ENCODE results near the gene MAPKBP1. TPM values are rescaled to one million over a fixed set of nuclear protein-coding genes. Genes with fewer than 3 reads are reported as not detected.
A peak's percentile ranks its signal among the peaks of the same experiment; 100 is the strongest.

MAPKBP1 gene
- total and polyA plus RNA-seq, 2 of the 13 experiments (the other 11 are each of a cell fraction or from before 2014, with no cell fraction given): 3.0 to 7.3 TPM

DNA sequence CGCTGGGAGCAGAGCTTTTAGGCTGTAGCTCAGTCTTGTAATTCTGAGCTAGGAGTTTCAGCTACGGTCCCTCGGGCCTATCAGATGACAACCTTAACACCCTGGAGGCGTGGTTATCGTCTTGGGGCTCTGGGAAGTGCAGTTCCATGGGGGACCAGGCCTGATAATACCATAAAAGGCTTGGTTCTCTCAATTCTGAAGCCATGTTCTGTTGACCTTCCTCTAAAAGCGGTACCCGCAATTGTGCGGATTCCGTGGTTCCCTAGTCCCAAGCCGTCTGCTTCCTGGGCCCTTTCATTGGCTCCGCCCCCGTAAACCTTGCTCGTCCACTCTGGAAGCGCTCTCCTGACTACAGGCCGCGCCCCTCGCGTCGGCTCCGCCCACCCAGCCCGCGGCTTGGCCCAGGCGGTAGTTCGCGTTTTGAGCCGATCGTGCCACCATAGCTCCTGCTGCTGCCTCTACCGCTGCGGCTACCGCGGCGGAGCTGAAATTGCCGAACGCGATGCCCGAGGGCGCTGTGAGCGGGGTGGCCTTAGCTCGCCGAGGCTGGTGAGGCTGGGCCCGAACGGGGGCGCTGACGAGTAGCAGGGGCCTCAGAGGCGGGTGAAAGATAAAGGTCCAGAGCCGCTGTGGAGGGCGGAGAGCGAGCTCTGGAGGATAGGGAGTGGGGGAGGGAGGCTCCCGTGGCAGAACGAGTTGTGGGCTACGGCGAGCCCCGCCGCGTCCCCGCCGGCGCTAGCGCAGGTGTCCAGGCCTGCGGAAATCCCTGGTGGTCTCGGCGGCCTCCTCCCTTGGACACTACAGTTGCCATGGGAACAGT is at the start of gene MAPKBP1 (continued):
- TF ChIP-seq, protein P1, sequence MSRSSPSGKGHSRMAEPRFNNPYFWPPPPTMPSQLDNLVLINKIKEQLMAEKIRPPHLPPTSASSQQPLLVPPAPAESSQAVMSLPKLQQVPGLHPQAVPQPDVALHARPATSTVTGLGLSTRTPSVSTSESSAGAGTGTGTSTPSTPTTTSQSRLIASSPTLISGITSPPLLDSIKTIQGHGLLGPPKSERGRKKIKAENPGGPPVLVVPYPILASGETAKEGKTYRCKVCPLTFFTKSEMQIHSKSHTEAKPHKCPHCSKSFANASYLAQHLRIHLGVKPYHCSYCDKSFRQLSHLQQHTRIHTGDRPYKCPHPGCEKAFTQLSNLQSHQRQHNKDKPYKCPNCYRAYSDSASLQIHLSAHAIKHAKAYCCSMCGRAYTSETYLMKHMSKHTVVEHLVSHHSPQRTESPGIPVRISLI (CRISPR knock-in tag; IDR thresholded peaks at IDR 0.05; ENCODE audit: borderline replicate concordance): peak; percentile 61; the same call in 1 of the 2 replicates
- TF ChIP-seq, protein P2, sequence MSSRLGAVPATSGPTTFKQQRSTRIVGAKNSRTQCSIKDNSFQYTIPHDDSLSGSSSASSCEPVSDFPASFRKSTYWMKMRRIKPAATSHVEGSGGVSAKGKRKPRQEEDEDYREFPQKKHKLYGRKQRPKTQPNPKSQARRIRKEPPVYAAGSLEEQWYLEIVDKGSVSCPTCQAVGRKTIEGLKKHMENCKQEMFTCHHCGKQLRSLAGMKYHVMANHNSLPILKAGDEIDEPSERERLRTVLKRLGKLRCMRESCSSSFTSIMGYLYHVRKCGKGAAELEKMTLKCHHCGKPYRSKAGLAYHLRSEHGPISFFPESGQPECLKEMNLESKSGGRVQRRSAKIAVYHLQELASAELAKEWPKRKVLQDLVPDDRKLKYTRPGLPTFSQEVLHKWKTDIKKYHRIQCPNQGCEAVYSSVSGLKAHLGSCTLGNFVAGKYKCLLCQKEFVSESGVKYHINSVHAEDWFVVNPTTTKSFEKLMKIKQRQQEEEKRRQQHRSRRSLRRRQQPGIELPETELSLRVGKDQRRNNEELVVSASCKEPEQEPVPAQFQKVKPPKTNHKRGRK (CRISPR knock-in tag; IDR thresholded peaks at IDR 0.05): no peak
- TF ChIP-seq ZFP82 (CRISPR knock-in tag; IDR thresholded peaks at IDR 0.05; ENCODE audit: borderline replicate concordance) (peak; percentile 92), ZNF253 (CRISPR knock-in tag; IDR thresholded peaks at IDR 0.05; ENCODE audit: borderline replicate concordance) (0 out of 2 replicates have a peak, but pooled peaks have one; percentile 68), MEF2D (CRISPR knock-in tag; IDR thresholded peaks at IDR 0.05) (peak; percentile 95), RFXAP (CRISPR knock-in tag; IDR thresholded peaks at IDR 0.05; ENCODE audit: borderline replicate concordance) (peak; percentile 85), REL (CRISPR knock-in tag; conservative IDR thresholded peaks at IDR 0.05) (peak; percentile 53; the same call in 1 of the 2 replicates), ZBTB1 (CRISPR knock-in tag; IDR thresholded peaks at IDR 0.05; ENCODE audit: borderline replicate concordance) (no peak), ZNF496 (CRISPR knock-in tag; IDR thresholded peaks at IDR 0.05; ENCODE audit: insufficient replicate concordance) (no peak), KDM6A (CRISPR knock-in tag; IDR thresholded peaks at IDR 0.05; ENCODE audit: low read depth) (no peak), ZNF749 (CRISPR knock-in tag; IDR thresholded peaks at IDR 0.05; ENCODE audit: borderline replicate concordance) (peak; percentile 90; the same call in 1 of the 2 replicates), ZNF3 (CRISPR knock-in tag; IDR thresholded peaks at IDR 0.05) (no peak), TBX2 (CRISPR knock-in tag; IDR thresholded peaks at IDR 0.05; ENCODE audit: borderline replicate concordance) (peak; percentile 95), ZNF124 (CRISPR knock-in tag; IDR thresholded peaks at IDR 0.05) (peak; percentile 88), KLF9 (CRISPR knock-in tag; IDR thresholded peaks at IDR 0.05; ENCODE audit: low read depth) (peak; percentile 72)
- TF ChIP-seq, protein P3, sequence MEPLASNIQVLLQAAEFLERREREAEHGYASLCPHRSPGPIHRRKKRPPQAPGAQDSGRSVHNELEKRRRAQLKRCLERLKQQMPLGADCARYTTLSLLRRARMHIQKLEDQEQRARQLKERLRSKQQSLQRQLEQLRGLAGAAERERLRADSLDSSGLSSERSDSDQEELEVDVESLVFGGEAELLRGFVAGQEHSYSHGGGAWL (CRISPR knock-in tag; IDR thresholded peaks at IDR 0.05): peak; percentile 39; the same call in 1 of the 2 replicates
- TF ChIP-seq, protein P4, sequence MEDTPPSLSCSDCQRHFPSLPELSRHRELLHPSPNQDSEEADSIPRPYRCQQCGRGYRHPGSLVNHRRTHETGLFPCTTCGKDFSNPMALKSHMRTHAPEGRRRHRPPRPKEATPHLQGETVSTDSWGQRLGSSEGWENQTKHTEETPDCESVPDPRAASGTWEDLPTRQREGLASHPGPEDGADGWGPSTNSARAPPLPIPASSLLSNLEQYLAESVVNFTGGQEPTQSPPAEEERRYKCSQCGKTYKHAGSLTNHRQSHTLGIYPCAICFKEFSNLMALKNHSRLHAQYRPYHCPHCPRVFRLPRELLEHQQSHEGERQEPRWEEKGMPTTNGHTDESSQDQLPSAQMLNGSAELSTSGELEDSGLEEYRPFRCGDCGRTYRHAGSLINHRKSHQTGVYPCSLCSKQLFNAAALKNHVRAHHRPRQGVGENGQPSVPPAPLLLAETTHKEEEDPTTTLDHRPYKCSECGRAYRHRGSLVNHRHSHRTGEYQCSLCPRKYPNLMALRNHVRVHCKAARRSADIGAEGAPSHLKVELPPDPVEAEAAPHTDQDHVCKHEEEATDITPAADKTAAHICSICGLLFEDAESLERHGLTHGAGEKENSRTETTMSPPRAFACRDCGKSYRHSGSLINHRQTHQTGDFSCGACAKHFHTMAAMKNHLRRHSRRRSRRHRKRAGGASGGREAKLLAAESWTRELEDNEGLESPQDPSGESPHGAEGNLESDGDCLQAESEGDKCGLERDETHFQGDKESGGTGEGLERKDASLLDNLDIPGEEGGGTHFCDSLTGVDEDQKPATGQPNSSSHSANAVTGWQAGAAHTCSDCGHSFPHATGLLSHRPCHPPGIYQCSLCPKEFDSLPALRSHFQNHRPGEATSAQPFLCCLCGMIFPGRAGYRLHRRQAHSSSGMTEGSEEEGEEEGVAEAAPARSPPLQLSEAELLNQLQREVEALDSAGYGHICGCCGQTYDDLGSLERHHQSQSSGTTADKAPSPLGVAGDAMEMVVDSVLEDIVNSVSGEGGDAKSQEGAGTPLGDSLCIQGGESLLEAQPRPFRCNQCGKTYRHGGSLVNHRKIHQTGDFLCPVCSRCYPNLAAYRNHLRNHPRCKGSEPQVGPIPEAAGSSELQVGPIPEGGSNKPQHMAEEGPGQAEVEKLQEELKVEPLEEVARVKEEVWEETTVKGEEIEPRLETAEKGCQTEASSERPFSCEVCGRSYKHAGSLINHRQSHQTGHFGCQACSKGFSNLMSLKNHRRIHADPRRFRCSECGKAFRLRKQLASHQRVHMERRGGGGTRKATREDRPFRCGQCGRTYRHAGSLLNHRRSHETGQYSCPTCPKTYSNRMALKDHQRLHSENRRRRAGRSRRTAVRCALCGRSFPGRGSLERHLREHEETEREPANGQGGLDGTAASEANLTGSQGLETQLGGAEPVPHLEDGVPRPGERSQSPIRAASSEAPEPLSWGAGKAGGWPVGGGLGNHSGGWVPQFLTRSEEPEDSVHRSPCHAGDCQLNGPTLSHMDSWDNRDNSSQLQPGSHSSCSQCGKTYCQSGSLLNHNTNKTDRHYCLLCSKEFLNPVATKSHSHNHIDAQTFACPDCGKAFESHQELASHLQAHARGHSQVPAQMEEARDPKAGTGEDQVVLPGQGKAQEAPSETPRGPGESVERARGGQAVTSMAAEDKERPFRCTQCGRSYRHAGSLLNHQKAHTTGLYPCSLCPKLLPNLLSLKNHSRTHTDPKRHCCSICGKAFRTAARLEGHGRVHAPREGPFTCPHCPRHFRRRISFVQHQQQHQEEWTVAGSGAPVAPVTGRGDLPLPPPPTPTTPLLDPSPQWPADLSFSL (CRISPR knock-in tag; IDR thresholded peaks at IDR 0.05): no peak
- TF ChIP-seq, protein P5, sequence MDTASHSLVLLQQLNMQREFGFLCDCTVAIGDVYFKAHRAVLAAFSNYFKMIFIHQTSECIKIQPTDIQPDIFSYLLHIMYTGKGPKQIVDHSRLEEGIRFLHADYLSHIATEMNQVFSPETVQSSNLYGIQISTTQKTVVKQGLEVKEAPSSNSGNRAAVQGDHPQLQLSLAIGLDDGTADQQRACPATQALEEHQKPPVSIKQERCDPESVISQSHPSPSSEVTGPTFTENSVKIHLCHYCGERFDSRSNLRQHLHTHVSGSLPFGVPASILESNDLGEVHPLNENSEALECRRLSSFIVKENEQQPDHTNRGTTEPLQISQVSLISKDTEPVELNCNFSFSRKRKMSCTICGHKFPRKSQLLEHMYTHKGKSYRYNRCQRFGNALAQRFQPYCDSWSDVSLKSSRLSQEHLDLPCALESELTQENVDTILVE (CRISPR knock-in tag; IDR thresholded peaks at IDR 0.05): peak; percentile 73; the same call in 1 of the 2 replicates
